ENCODE results near the gene AHCYL2.
"Not testable (repeated sequence)": the region's sequence is repeated elsewhere in the genome, so short reads cannot be mapped to it uniquely, and the experiment has no call there.

AHCYL2 gene

GRCh38 chr7:129212596-129212995 lies 12.2 kb upstream of the AHCYL2 start:
- Histone ChIP-seq H3K9me2 (replicated peaks; ENCODE audit: low read depth, low read length) (no peaks in the 10 kb centered on the region), H3K4me2 (ENCODE audit: low read depth, low read length, poor library complexity, severe bottlenecking) (no peak overlapping the region), H3K9ac (ENCODE audit: low read depth, low read length, poor library complexity, severe bottlenecking) (no peak overlapping the region), H3K27me3 (ENCODE audit: insufficient read depth, low read length, poor library complexity, severe bottlenecking) (no peaks in the 10 kb centered on the region), H3K79me2 (ENCODE audit: insufficient read depth, low read length) (no peaks in the 10 kb centered on the region), H3K4me1 (ENCODE audit: insufficient read depth, low read length, poor library complexity, severe bottlenecking) (no peaks in the 10 kb centered on the region), H4K20me1 (ENCODE audit: insufficient read depth, low read length, poor library complexity, severe bottlenecking) (no peaks in the 10 kb centered on the region), H3K4me3 (ENCODE audit: low read length, poor library complexity, severe bottlenecking) (no peak overlapping the region), H2AFZ (ENCODE audit: low read length) (no peak overlapping the region), H3K36me3 (ENCODE audit: insufficient read depth, low read length) (no peaks in the 10 kb centered on the region; the same call in 1 of the 2 replicates), H3F3A (ENCODE audit: low read depth) (no peaks in the 10 kb centered on the region), H3K9me3 (ENCODE audit: insufficient read depth, low read depth, low read length) (no peaks in the 10 kb centered on the region)
- TF ChIP-seq CTCF (conservative IDR thresholded peaks at IDR 0.05; ENCODE audit: low read length) (no peak), EZH2phosphoT487 (IDR thresholded peaks at IDR 0.05; ENCODE audit: borderline replicate concordance) (no peak)

- no peaks in the 10 kb centered on the region for H3F3A ChIP-seq (ENCODE audit: low read depth)
- H3K9me3 ChIP-seq (ENCODE audit: insufficient read depth, low read depth, low read length), result no peaks in the 10 kb centered on the region
- H3K27me3 ChIP-seq (ENCODE audit: insufficient read depth, low read length, poor library complexity, severe bottlenecking), result no peaks in the 10 kb centered on the region
- no peaks in the 10 kb centered on the region for H3K4me1 ChIP-seq (ENCODE audit: insufficient read depth, low read length, poor library complexity, severe bottlenecking)
- H3K79me2 ChIP-seq (ENCODE audit: insufficient read depth, low read length), result no peaks in the 10 kb centered on the region
- H3K4me2 ChIP-seq (ENCODE audit: low read depth, low read length, poor library complexity, severe bottlenecking), result no peak overlapping the region
- TF ChIP-seq CTCF (conservative IDR thresholded peaks at IDR 0.05; ENCODE audit: low read length) (peak; percentile 53), EZH2phosphoT487 (IDR thresholded peaks at IDR 0.05; ENCODE audit: borderline replicate concordance) (no peak)
- 0 out of 2 replicates have a peak overlapping the region, but pooled peaks have one; percentile 87 for H2AFZ ChIP-seq (ENCODE audit: low read length)
- no peak overlapping the region for H3K4me3 ChIP-seq (ENCODE audit: low read length, poor library complexity, severe bottlenecking)
- H4K20me1 ChIP-seq (ENCODE audit: insufficient read depth, low read length, poor library complexity, severe bottlenecking), result no peaks in the 10 kb centered on the region
- H3K9me2 ChIP-seq (replicated peaks; ENCODE audit: low read depth, low read length), result no peaks in the 10 kb centered on the region
- H3K36me3 ChIP-seq (ENCODE audit: insufficient read depth, low read length), result no peaks in the 10 kb centered on the region; the same call in 1 of the 2 replicates
- no peak overlapping the region for H3K9ac ChIP-seq (ENCODE audit: low read depth, low read length, poor library complexity, severe bottlenecking)
Measured at GRCh38 chr7:129213828-129214227, 11.0 kb upstream of the AHCYL2 start.

GRCh38 chr7:129215691-129216090 lies 9.1 kb upstream of the AHCYL2 start:
- not testable (repeated sequence) for H3K4me3 ChIP-seq (ENCODE audit: low read length, poor library complexity, severe bottlenecking); H3K4me1 ChIP-seq (ENCODE audit: insufficient read depth, low read length, poor library complexity, severe bottlenecking); H2AFZ ChIP-seq (ENCODE audit: low read length); H3K79me2 ChIP-seq (ENCODE audit: insufficient read depth, low read length); H3K9me2 ChIP-seq (replicated peaks; ENCODE audit: low read depth, low read length); H3K36me3 ChIP-seq (ENCODE audit: insufficient read depth, low read length); H4K20me1 ChIP-seq (ENCODE audit: insufficient read depth, low read length, poor library complexity, severe bottlenecking); H3K9me3 ChIP-seq (ENCODE audit: insufficient read depth, low read depth, low read length); H3K9ac ChIP-seq (ENCODE audit: low read depth, low read length, poor library complexity, severe bottlenecking); H3K4me2 ChIP-seq (ENCODE audit: low read depth, low read length, poor library complexity, severe bottlenecking); H3K27me3 ChIP-seq (ENCODE audit: insufficient read depth, low read length, poor library complexity, severe bottlenecking); H3F3A ChIP-seq (ENCODE audit: low read depth)

GRCh38 chr7:129216101-129216715 lies 8.6 kb upstream of the AHCYL2 start:
- H3K4me1 ChIP-seq (ENCODE audit: insufficient read depth, low read length, poor library complexity, severe bottlenecking); H3K4me2 ChIP-seq (ENCODE audit: low read depth, low read length, poor library complexity, severe bottlenecking); H3F3A ChIP-seq (ENCODE audit: low read depth); H2AFZ ChIP-seq (ENCODE audit: low read length); H3K9me2 ChIP-seq (replicated peaks; ENCODE audit: low read depth, low read length); H3K36me3 ChIP-seq (ENCODE audit: insufficient read depth, low read length); H3K79me2 ChIP-seq (ENCODE audit: insufficient read depth, low read length); H3K9me3 ChIP-seq (ENCODE audit: insufficient read depth, low read depth, low read length); H3K4me3 ChIP-seq (ENCODE audit: low read length, poor library complexity, severe bottlenecking); H3K27me3 ChIP-seq (ENCODE audit: insufficient read depth, low read length, poor library complexity, severe bottlenecking); H3K9ac ChIP-seq (ENCODE audit: low read depth, low read length, poor library complexity, severe bottlenecking); H4K20me1 ChIP-seq (ENCODE audit: insufficient read depth, low read length, poor library complexity, severe bottlenecking): not testable (repeated sequence)

GRCh38 chr7:129216821-129217416 lies 7.9 kb upstream of the AHCYL2 start:
- not testable (repeated sequence) for H3K4me1 ChIP-seq (ENCODE audit: insufficient read depth, low read length, poor library complexity, severe bottlenecking); H3K9me2 ChIP-seq (replicated peaks; ENCODE audit: low read depth, low read length); H3K79me2 ChIP-seq (ENCODE audit: insufficient read depth, low read length); H4K20me1 ChIP-seq (ENCODE audit: insufficient read depth, low read length, poor library complexity, severe bottlenecking); H3K4me2 ChIP-seq (ENCODE audit: low read depth, low read length, poor library complexity, severe bottlenecking); H3K4me3 ChIP-seq (ENCODE audit: low read length, poor library complexity, severe bottlenecking); H3K36me3 ChIP-seq (ENCODE audit: insufficient read depth, low read length); H3K9me3 ChIP-seq (ENCODE audit: insufficient read depth, low read depth, low read length); H3K27me3 ChIP-seq (ENCODE audit: insufficient read depth, low read length, poor library complexity, severe bottlenecking); H2AFZ ChIP-seq (ENCODE audit: low read length); H3F3A ChIP-seq (ENCODE audit: low read depth); H3K9ac ChIP-seq (ENCODE audit: low read depth, low read length, poor library complexity, severe bottlenecking)

All from Loucy (cell line).